GM23248 (cell line): ENCODE results near the gene NRG4.

Source experiments
- EZH2 ChIP-seq: fragments of 200-600 bp; sonication (generic); IDR thresholded peaks from 2 replicates; pipeline ENCODE4 v1.6.1; 2018; ENCODE audit warnings: antibody characterized with exemption, mild to moderate bottlenecking; ENCODE audit not compliant: insufficient read depth, poor library complexity, severe bottlenecking
- EZH2phosphoT487 ChIP-seq: fragments of 200-600 bp; sonication (generic); IDR thresholded peaks from 2 replicates; pipeline ENCODE4 v1.6.1; 2018; ENCODE audit warnings: antibody characterized with exemption, moderate library complexity, mild to moderate bottlenecking, low read depth; ENCODE audit not compliant: insufficient read depth

- TF ChIP-seq EZH2 (no peak), EZH2phosphoT487 (no peak)
Observed at GRCh38 chr15:75981149-75981815, 30.9 kb downstream of the NRG4 start.
